Adrenal gland (tissue), 12 donors: Measurements from ENCODE around the gene APMAP. TPM values are rescaled to one million over a fixed set of nuclear protein-coding genes. Genes with fewer than 3 reads are reported as not detected.

Source experiments
- DNase-seq, 7 donors: peaks; one replicate each; pipeline ENCODE4 v3.0.0-alpha.2; 2019 to 2020
- H3K27ac ChIP-seq, 5 donors: fragments of 200-600 bp; sonication (generic) in 4 of 5; 1 replicate in 3 of 5; 2 replicates in 2 of 5; pipeline versions ENCODE4 v1.5.1 to v1.8.0; 2016 to 2020; ENCODE audit warnings: mild to moderate bottlenecking in 1 of 5
- H3K27me3 ChIP-seq: fragments of 200-600 bp; 2 replicates; pipeline ENCODE4 v1.8.0; 2021
- H3K36me3 ChIP-seq, 2 donors: fragments of 200-600 bp; replicated peaks in 1 of 2; 1 replicate in 1 of 2; 2 replicates in 1 of 2; pipeline versions ENCODE4 v1.5.1 to v1.8.0; 2018 to 2022
- H3K4me1 ChIP-seq, 2 donors: fragments of 200-600 bp; replicated peaks in 1 of 2; 1 replicate in 1 of 2; 2 replicates in 1 of 2; pipeline versions ENCODE4 v1.5.1 to v1.8.0; 2018 to 2021
- H3K4me3 ChIP-seq, 4 donors: fragments of 200-600 bp; sonication (generic) in 3 of 4; one replicate each; pipeline ENCODE4 v1.5.1; 2016 to 2018
- H3K9me3 ChIP-seq, 3 donors: fragments of 200-600 bp; sonication (generic) in 1 of 3; replicated peaks in 1 of 3; 1 replicate in 2 of 3; 2 replicates in 1 of 3; pipeline versions ENCODE4 v1.5.1 to v1.8.0; 2016 to 2021
- CTCF ChIP-seq, 6 experiments: fragments of 450-650 bp in 4 of 6; fragments of 200-600 bp in 2 of 6; sonication (generic) in 1 of 6; IDR thresholded peaks; 1 replicate in 5 of 6; 2 replicates in 1 of 6; pipeline versions ENCODE4 v1.5.1 to v1.8.0; 2016 to 2021; ENCODE audit warnings: antibody characterized with exemption in 6 of 6, mild to moderate bottlenecking in 2 of 6, moderate library complexity in 1 of 6
- POLR2A ChIP-seq, 2 donors: fragments of 450-650 bp; IDR thresholded peaks; one replicate each; pipeline ENCODE4 v1.6.1; 2017; ENCODE audit warnings: antibody characterized with exemption in 2 of 2, mild to moderate bottlenecking in 2 of 2, moderate library complexity in 1 of 2
- WGBS, 4 donors: extraction: QIAGEN DNeasy Blood & Tissue Kit in 2 of 4; methylation state at CpG; one replicate each; pipeline versions ENCODE4 v1.1.5 to v1.1.7; 2013 to 2017; 5-methylcytosine and 5-hydroxymethylcytosine counted together
- intact Hi-C, 2 donors: fragments of 100-400 bp; cut with DNase I; formaldehyde crosslinking; loops; one replicate each; pipeline versions ENCODE4 v1.14.1 to v1.15.0; 2022 to 2023
- polyA plus RNA-seq, 3 donors: library from polyadenylated mRNA; stranded (reverse); fragments of 200-250 nt in 2 of 3; fragments of 350-450 nt in 1 of 3; fragmentation: Illumina TruSeq in 1 of 3; extraction: RNeasy Lipid Tissue Mini Kit (QIAGEN cat#74804) in 1 of 3; gene quantifications; one replicate each; pipeline ENCODE4 v1.2.3, GENCODE V29; 2013 to 2014
- total RNA-seq, 9 donors: library from RNA; depleted of rRNA in 4 of 9; stranded (reverse); fragments of >200 nt in 4 of 9; fragments of 120-200 nt in 1 of 9; fragmentation: NEBNext Ultra II Directional in 1 of 9; extraction: Animal tissue kit (Norgen Biotek cat#: 25700) in 1 of 9; gene quantifications; one replicate each; pipeline versions ENCODE4 v1.1.0 to v1.2.4, GENCODE V29; 2013 to 2023
- donor health status: healthy with polysubstance abuse.
- donor health status: Bipolar disorder and iron deficiency.
- donor health status: DM: yes; HTN: yes; CAD: no.
- donor health status: DM: no; HTN: no; CAD: no.
- donor health status: DM: no; HTN: no; CAD: no.
- donor health status: DM: yes; HTN: yes; CAD: no.

The APMAP gene
- total and polyA plus RNA-seq, 12 donors: 30.3 to 110 (median 69.7) TPM

- Histone ChIP-seq H3K4me1 (peaks cover 6 to 12% of the 10 kb centered on the region in 2 donors), H3K27ac (peak overlapping the region in 1 of 5 donors; percentile 26), H3K36me3 (peaks cover 0 to 27% of the 10 kb centered on the region in 2 donors), H3K9me3 (no peaks in the 10 kb centered on the region), H3K4me3 (no peak overlapping the region), H3K27me3 (no peaks in the 10 kb centered on the region)
- TF ChIP-seq POLR2A (IDR thresholded peaks at IDR 0.05) (no peak), CTCF (IDR thresholded peaks at IDR 0.05) (no peak)
- DNase-seq: no peak
- intact Hi-C loops: loop anchor here in 1 of 2 donors (10.0 kb wide), 1 partner anchor 64 kb away; no protein-coding TSS in a partner anchor
- WGBS, 4 donors: 86 to 95% (median 90%) methylated on average over 8 of the region's 8 CpGs
These were observed 14.0 kb downstream of the APMAP start for GRCh38 chr20:24978513-24978912.

- peaks cover 0 to 26% of the 10 kb centered on the region in 2 donors for H3K36me3 ChIP-seq
- peak in 1 of 2 donors; percentile 23 for TF ChIP-seq POLR2A (IDR thresholded peaks at IDR 0.05)
- no peak for TF ChIP-seq CTCF (IDR thresholded peaks at IDR 0.05)
- H3K4me3 ChIP-seq: no peak overlapping the region
- peaks cover 6 to 12% of the 10 kb centered on the region in 2 donors for H3K4me1 ChIP-seq
- WGBS, 4 donors: 45 to 61% (median 57%) methylated on average over 3 of the region's 3 CpGs
- no peaks in the 10 kb centered on the region for H3K9me3 ChIP-seq
- DNase-seq: peak in 6 of 7 donors; percentile 48 to 82 (median 70)
- no peaks in the 10 kb centered on the region for H3K27me3 ChIP-seq
- intact Hi-C loops: loop anchor here in 1 of 2 donors (10.0 kb wide), 1 partner anchor 63 kb away; no protein-coding TSS in a partner anchor
- peak overlapping the region in 1 of 5 donors; percentile 26 for H3K27ac ChIP-seq
These were observed 14.8 kb downstream of the APMAP start for GRCh38 chr20:24977797-24978196.

- peaks cover 0 to 28% of the 10 kb centered on the region in 2 donors for H3K36me3 ChIP-seq
- H3K27ac ChIP-seq: no peak overlapping the region
- TF ChIP-seq CTCF (IDR thresholded peaks at IDR 0.05) (no peak), POLR2A (IDR thresholded peaks at IDR 0.05) (no peak)
- H3K27me3 ChIP-seq: no peaks in the 10 kb centered on the region
- peak in 1 of 7 donors; percentile 18 for DNase-seq
- intact Hi-C loops: loop anchor here in 1 of 2 donors (10.0 kb wide), 1 partner anchor 63 kb away; no protein-coding TSS in a partner anchor
- 92 to 100% (median 95%) methylated on average over 1 of the region's 1 CpG for WGBS, 4 donors
- H3K4me1 ChIP-seq: peaks cover 6 to 12% of the 10 kb centered on the region in 2 donors
- H3K4me3 ChIP-seq: no peak overlapping the region
- no peaks in the 10 kb centered on the region for H3K9me3 ChIP-seq
These were observed 15.2 kb downstream of the APMAP start for GRCh38 chr20:24977336-24977735.

GRCh38 chr20:24972341-24972740 is 20.2 kb downstream of the APMAP start:
- Histone ChIP-seq H3K27ac (no peak overlapping the region), H3K4me3 (no peak overlapping the region), H3K27me3 (no peaks in the 10 kb centered on the region), H3K4me1 (peaks cover under 1 to 1% of the 10 kb centered on the region in 2 donors), H3K9me3 (no peaks in the 10 kb centered on the region), H3K36me3 (peaks cover 0 to 46% of the 10 kb centered on the region in 2 donors)
- 80 to 96% (median 90%) methylated on average over 1 to 2 of the region's 2 CpGs for WGBS, 4 donors
- DNase-seq: peak in 1 of 7 donors; percentile 12
- intact Hi-C loops: loop anchor here in 1 of 2 donors (10.0 kb wide), 1 partner anchor 58 kb away; no protein-coding TSS in a partner anchor
- no peak for TF ChIP-seq POLR2A (IDR thresholded peaks at IDR 0.05)
- TF ChIP-seq CTCF (IDR thresholded peaks at IDR 0.05): no peak
